Measurements from ENCODE around the gene SELL.

DNA sequence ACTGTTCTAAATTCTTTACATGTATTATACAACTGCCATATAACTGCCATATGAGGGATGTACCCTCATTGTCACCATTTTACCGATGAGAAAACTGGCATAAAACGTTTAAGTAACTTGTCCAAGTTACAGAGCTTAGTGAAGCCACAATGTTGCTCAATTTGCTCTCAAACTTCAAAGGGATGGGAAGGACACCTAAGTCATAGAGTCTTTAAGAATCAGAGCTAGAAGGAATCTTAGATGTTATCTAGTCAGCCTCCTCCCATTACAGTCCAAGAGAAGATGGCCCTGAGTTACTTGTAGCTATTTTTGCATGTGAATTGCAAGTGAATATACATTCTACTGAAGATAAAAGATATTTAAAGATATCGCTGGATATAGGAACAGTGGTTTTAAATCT is 31.7 kb downstream of the SELL start:
- TF ChIP-seq, protein P1, sequence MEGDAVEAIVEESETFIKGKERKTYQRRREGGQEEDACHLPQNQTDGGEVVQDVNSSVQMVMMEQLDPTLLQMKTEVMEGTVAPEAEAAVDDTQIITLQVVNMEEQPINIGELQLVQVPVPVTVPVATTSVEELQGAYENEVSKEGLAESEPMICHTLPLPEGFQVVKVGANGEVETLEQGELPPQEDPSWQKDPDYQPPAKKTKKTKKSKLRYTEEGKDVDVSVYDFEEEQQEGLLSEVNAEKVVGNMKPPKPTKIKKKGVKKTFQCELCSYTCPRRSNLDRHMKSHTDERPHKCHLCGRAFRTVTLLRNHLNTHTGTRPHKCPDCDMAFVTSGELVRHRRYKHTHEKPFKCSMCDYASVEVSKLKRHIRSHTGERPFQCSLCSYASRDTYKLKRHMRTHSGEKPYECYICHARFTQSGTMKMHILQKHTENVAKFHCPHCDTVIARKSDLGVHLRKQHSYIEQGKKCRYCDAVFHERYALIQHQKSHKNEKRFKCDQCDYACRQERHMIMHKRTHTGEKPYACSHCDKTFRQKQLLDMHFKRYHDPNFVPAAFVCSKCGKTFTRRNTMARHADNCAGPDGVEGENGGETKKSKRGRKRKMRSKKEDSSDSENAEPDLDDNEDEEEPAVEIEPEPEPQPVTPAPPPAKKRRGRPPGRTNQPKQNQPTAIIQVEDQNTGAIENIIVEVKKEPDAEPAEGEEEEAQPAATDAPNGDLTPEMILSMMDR (conservative IDR thresholded peaks at IDR 0.05; ENCODE audit: low read depth in 2 of 2): no peak
- TF ChIP-seq ZNF114 (CRISPR knock-in tag; IDR thresholded peaks at IDR 0.05) (no peak), EZH2 (IDR thresholded peaks at IDR 0.05; ENCODE audit: low read depth, unreplicated experiment) (no peak), POLR2AphosphoS5 (IDR thresholded peaks at IDR 0.05; ENCODE audit: low read depth) (no peak), EZH2phosphoT487 (IDR thresholded peaks at IDR 0.05; ENCODE audit: unreplicated experiment) (no peak), CREB1 (CRISPR knock-in tag; IDR thresholded peaks at IDR 0.05; ENCODE audit: low read depth) (no peak), JUNB (IDR thresholded peaks at IDR 0.05; ENCODE audit: unreplicated experiment) (no peak), NANOG (IDR thresholded peaks at IDR 0.05; ENCODE audit: borderline replicate concordance) (no peak), ZNF331 (CRISPR knock-in tag; IDR thresholded peaks at IDR 0.05; ENCODE audit: low read depth) (no peak), STAT1 (IDR thresholded peaks at IDR 0.05; ENCODE audit: unreplicated experiment) (no peak)
- TF ChIP-seq, protein P2, sequence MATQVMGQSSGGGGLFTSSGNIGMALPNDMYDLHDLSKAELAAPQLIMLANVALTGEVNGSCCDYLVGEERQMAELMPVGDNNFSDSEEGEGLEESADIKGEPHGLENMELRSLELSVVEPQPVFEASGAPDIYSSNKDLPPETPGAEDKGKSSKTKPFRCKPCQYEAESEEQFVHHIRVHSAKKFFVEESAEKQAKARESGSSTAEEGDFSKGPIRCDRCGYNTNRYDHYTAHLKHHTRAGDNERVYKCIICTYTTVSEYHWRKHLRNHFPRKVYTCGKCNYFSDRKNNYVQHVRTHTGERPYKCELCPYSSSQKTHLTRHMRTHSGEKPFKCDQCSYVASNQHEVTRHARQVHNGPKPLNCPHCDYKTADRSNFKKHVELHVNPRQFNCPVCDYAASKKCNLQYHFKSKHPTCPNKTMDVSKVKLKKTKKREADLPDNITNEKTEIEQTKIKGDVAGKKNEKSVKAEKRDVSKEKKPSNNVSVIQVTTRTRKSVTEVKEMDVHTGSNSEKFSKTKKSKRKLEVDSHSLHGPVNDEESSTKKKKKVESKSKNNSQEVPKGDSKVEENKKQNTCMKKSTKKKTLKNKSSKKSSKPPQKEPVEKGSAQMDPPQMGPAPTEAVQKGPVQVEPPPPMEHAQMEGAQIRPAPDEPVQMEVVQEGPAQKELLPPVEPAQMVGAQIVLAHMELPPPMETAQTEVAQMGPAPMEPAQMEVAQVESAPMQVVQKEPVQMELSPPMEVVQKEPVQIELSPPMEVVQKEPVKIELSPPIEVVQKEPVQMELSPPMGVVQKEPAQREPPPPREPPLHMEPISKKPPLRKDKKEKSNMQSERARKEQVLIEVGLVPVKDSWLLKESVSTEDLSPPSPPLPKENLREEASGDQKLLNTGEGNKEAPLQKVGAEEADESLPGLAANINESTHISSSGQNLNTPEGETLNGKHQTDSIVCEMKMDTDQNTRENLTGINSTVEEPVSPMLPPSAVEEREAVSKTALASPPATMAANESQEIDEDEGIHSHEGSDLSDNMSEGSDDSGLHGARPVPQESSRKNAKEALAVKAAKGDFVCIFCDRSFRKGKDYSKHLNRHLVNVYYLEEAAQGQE (IDR thresholded peaks at IDR 0.05; ENCODE audit: unreplicated experiment): no peak
- TF ChIP-seq, protein P3, sequence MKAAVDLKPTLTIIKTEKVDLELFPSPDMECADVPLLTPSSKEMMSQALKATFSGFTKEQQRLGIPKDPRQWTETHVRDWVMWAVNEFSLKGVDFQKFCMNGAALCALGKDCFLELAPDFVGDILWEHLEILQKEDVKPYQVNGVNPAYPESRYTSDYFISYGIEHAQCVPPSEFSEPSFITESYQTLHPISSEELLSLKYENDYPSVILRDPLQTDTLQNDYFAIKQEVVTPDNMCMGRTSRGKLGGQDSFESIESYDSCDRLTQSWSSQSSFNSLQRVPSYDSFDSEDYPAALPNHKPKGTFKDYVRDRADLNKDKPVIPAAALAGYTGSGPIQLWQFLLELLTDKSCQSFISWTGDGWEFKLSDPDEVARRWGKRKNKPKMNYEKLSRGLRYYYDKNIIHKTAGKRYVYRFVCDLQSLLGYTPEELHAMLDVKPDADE (IDR thresholded peaks at IDR 0.05): no peak
- TF ChIP-seq, protein P4, sequence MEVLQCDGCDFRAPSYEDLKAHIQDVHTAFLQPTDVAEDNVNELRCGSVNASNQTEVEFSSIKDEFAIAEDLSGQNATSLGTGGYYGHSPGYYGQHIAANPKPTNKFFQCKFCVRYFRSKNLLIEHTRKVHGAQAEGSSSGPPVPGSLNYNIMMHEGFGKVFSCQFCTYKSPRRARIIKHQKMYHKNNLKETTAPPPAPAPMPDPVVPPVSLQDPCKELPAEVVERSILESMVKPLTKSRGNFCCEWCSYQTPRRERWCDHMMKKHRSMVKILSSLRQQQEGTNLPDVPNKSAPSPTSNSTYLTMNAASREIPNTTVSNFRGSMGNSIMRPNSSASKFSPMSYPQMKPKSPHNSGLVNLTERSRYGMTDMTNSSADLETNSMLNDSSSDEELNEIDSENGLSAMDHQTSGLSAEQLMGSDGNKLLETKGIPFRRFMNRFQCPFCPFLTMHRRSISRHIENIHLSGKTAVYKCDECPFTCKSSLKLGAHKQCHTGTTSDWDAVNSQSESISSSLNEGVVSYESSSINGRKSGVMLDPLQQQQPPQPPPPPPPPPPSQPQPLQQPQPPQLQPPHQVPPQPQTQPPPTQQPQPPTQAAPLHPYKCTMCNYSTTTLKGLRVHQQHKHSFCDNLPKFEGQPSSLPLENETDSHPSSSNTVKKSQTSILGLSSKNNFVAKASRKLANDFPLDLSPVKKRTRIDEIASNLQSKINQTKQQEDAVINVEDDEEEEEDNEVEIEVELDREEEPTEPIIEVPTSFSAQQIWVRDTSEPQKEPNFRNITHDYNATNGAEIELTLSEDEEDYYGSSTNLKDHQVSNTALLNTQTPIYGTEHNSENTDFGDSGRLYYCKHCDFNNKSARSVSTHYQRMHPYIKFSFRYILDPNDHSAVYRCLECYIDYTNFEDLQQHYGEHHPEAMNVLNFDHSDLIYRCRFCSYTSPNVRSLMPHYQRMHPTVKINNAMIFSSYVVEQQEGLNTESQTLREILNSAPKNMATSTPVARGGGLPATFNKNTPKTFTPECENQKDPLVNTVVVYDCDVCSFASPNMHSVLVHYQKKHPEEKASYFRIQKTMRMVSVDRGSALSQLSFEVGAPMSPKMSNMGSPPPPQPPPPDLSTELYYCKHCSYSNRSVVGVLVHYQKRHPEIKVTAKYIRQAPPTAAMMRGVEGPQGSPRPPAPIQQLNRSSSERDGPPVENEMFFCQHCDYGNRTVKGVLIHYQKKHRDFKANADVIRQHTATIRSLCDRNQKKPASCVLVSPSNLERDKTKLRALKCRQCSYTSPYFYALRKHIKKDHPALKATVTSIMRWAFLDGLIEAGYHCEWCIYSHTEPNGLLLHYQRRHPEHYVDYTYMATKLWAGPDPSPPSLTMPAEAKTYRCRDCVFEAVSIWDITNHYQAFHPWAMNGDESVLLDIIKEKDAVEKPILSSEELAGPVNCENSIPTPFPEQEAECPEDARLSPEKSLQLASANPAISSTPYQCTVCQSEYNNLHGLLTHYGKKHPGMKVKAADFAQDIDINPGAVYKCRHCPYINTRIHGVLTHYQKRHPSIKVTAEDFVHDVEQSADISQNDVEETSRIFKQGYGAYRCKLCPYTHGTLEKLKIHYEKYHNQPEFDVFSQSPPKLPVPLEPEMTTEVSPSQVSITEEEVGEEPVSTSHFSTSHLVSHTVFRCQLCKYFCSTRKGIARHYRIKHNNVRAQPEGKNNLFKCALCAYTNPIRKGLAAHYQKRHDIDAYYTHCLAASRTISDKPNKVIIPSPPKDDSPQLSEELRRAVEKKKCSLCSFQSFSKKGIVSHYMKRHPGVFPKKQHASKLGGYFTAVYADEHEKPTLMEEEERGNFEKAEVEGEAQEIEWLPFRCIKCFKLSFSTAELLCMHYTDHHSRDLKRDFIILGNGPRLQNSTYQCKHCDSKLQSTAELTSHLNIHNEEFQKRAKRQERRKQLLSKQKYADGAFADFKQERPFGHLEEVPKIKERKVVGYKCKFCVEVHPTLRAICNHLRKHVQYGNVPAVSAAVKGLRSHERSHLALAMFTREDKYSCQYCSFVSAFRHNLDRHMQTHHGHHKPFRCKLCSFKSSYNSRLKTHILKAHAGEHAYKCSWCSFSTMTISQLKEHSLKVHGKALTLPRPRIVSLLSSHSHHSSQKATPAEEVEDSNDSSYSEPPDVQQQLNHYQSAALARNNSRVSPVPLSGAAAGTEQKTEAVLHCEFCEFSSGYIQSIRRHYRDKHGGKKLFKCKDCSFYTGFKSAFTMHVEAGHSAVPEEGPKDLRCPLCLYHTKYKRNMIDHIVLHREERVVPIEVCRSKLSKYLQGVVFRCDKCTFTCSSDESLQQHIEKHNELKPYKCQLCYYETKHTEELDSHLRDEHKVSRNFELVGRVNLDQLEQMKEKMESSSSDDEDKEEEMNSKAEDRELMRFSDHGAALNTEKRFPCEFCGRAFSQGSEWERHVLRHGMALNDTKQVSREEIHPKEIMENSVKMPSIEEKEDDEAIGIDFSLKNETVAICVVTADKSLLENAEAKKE (CRISPR knock-in tag; IDR thresholded peaks at IDR 0.05): no peak

Measured in GM23338 (cell line).